Right atrium auricular region (tissue), 2 donors: ENCODE results near the gene TIAM1. TPM values are rescaled to one million over a fixed set of nuclear protein-coding genes. Genes with fewer than 3 reads are reported as not detected.

ENCODE experiments used
- DNase-seq: peaks from one replicate; pipeline ENCODE4 v3.0.0-alpha.2; 2019; ENCODE audit warnings: low spot score
- H3K27ac ChIP-seq, 2 donors: fragments of 200-600 bp; sonication (generic); 1 replicate in 1 of 2; 2 replicates in 1 of 2; pipeline ENCODE4 v1.5.1; 2016 to 2019
- H3K27me3 ChIP-seq, 2 donors: fragments of 200-600 bp; sonication (generic); one replicate each; pipeline versions ENCODE4 v1.5.1 to v1.6.0; 2017 to 2019
- H3K36me3 ChIP-seq: fragments of 200-600 bp; sonication (generic); one replicate; pipeline ENCODE4 v1.5.1; 2016
- H3K4me1 ChIP-seq, 2 donors: fragments of 200-600 bp; sonication (generic); one replicate each; pipeline versions ENCODE4 v1.5.1 to v1.6.0; 2017 to 2019
- H3K4me3 ChIP-seq, 2 donors: fragments of 200-600 bp; sonication (generic); 1 replicate in 1 of 2; 2 replicates in 1 of 2; pipeline ENCODE4 v1.5.1; 2017 to 2019; ENCODE audit warnings: mild to moderate bottlenecking in 1 of 2, moderate library complexity in 1 of 2
- H3K9me3 ChIP-seq, 2 donors: fragments of 200-600 bp; sonication (generic); one replicate each; pipeline ENCODE4 v1.5.1; 2019
- CTCF ChIP-seq, 2 donors: fragments of 200-600 bp; sonication (generic); IDR thresholded peaks; one replicate each; pipeline ENCODE4 v1.5.1; 2019; ENCODE audit warnings: antibody characterized with exemption in 2 of 2
- total RNA-seq, 2 donors: library from RNA; depleted of rRNA; stranded (reverse); fragments of >200 nt; gene quantifications; one replicate each; pipeline ENCODE4 v1.1.0, GENCODE V29; 2016

TIAM1 gene
- total RNA-seq, 2 donors from 2014 or later = 2.5 to 4.1 TPM

- Histone ChIP-seq H3K4me1 (no peaks in the 10 kb centered on the region), H3K27me3 (peaks cover 0 to 3% of the 10 kb centered on the region in 2 donors), H3K4me3 (no peak overlapping the region), H3K36me3 (no peaks in the 10 kb centered on the region), H3K27ac (no peak overlapping the region), H3K9me3 (no peaks in the 10 kb centered on the region)
- no peak for TF ChIP-seq CTCF (IDR thresholded peaks at IDR 0.05)
- DNase-seq = no peak
Observed at GRCh38 chr21:31099122-31099521, 244.9 kb downstream of the TIAM1 start.

GRCh38 chr21:31098576-31099005 lies 245.5 kb downstream of the TIAM1 start:
- Histone ChIP-seq H3K4me1 (no peaks in the 10 kb centered on the region), H3K27ac (no peak overlapping the region), H3K9me3 (no peaks in the 10 kb centered on the region), H3K36me3 (no peaks in the 10 kb centered on the region), H3K27me3 (peaks cover 0 to 3% of the 10 kb centered on the region in 2 donors), H3K4me3 (no peak overlapping the region)
- DNase-seq = peak; percentile 79
- peak; percentile 75 to 92 for TF ChIP-seq CTCF (IDR thresholded peaks at IDR 0.05)

GRCh38 chr21:31092832-31093625 lies 251.0 kb downstream of the TIAM1 start:
- Histone ChIP-seq H3K27ac (no peak overlapping the region), H3K27me3 (no peaks in the 10 kb centered on the region), H3K4me3 (no peak overlapping the region), H3K36me3 (no peaks in the 10 kb centered on the region), H3K9me3 (no peaks in the 10 kb centered on the region), H3K4me1 (no peaks in the 10 kb centered on the region)
- DNase-seq = no peak
- no peak for TF ChIP-seq CTCF (IDR thresholded peaks at IDR 0.05)

- no peak for TF ChIP-seq CTCF (IDR thresholded peaks at IDR 0.05)
- Histone ChIP-seq H3K4me1 (no peaks in the 10 kb centered on the region), H3K4me3 (no peak overlapping the region), H3K27ac (no peak overlapping the region), H3K9me3 (no peaks in the 10 kb centered on the region), H3K36me3 (no peaks in the 10 kb centered on the region), H3K27me3 (no peaks in the 10 kb centered on the region)
- DNase-seq = no peak
Observed at GRCh38 chr21:31090376-31090775, 253.7 kb downstream of the TIAM1 start.

- H3K27ac ChIP-seq = no peak overlapping the region
- H3K4me3 ChIP-seq = no peak overlapping the region
- H3K27me3 ChIP-seq = no peaks in the 10 kb centered on the region
- DNase-seq = no peak
- no peaks in the 10 kb centered on the region for H3K9me3 ChIP-seq
- H3K36me3 ChIP-seq = no peaks in the 10 kb centered on the region
- no peaks in the 10 kb centered on the region for H3K4me1 ChIP-seq
- no peak for TF ChIP-seq CTCF (IDR thresholded peaks at IDR 0.05)
Observed at GRCh38 chr21:31088474-31088751, 255.6 kb downstream of the TIAM1 start.
